ENCODE results near the gene RILPL2. TPM values are rescaled to one million over a fixed set of nuclear protein-coding genes. Genes with fewer than 3 reads are reported as not detected.
A peak's percentile ranks its signal among the peaks of the same experiment; 100 is the strongest.
"Not testable (repeated sequence)": the region's sequence is repeated elsewhere in the genome, so short reads cannot be mapped to it uniquely, and the experiment has no call there.

Gene RILPL2
- total RNA-seq, 5 donors from 2014 or later (not counting 1 experiment from before 2014, with no cell fraction given) = 6.0 to 10.2 (median 7.1) TPM

DNA sequence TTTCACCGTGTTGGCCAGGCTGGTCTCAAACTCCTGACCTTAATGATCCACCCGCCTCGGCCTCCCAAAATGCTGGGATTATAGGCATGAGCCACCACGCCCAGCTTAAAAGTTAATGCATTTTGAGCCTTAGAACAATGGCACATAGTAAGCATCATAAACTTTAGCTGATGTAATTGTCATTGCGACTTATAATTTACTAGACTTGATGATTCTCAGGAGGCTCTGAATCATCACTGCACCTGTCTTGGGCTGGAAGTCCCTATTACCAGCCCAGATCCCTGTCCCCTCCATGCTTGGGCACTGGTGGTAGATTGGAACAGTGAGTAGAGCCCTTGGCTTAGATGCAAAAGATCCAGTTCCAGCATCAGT, 26.5 kb downstream of the RILPL2 start:
- Mint-ChIP-seq H3K27me3 (no peaks in the 10 kb centered on the region), H3K36me3 (peaks cover 18% of the 10 kb centered on the region), H3K4me1 (peaks cover 0 to 2% (median 0%) of the 10 kb centered on the region in 3 donors), H3K27ac (no peak overlapping the region), H3K9me3 (no peaks in the 10 kb centered on the region), H3K4me3 (no peak overlapping the region)
- WGBS (ENCODE audit: insufficient coverage) = 100% methylated on average over 4 of the region's 5 CpGs
- no peaks in the 10 kb centered on the region for H3K27me3 ChIP-seq (replicated peaks in 1 of 2; ENCODE audit: control insufficient read depth in 2 of 2, extremely low read depth in 1 of 2, insufficient read depth in 2 of 2, low read length in 1 of 2)
- ChIA-PET POLR2A (interaction anchor here (0.5 to 0.8 kb wide), 4 partner anchors 10 to 237 kb away, joined by 3 to 15 read pairs (median 6); no protein-coding TSS in a partner anchor), CTCF (no interaction called here)
- no peak overlapping the region for H3K27ac ChIP-seq (ENCODE audit: low read length)
- no peaks in the 10 kb centered on the region for H3K9me3 ChIP-seq
- no peak overlapping the region for H3K4me3 ChIP-seq (ENCODE audit: control insufficient read depth in 1 of 2, extremely low read depth in 1 of 2, low read length in 1 of 2)
- no peaks in the 10 kb centered on the region for H3K4me1 ChIP-seq (ENCODE audit: control insufficient read depth in 1 of 2, extremely low read depth in 1 of 2, insufficient read depth in 2 of 2, low read length in 2 of 2)
- ATAC-seq (replicated peaks in 1 of 4) = no peak
- no peak for DNase-seq
- peaks cover 7 to 37% of the 10 kb centered on the region in 2 donors for H3K36me3 ChIP-seq (ENCODE audit: control insufficient read depth in 2 of 2, extremely low read depth in 1 of 2, insufficient read depth in 1 of 2, low read length in 1 of 2)

DNA sequence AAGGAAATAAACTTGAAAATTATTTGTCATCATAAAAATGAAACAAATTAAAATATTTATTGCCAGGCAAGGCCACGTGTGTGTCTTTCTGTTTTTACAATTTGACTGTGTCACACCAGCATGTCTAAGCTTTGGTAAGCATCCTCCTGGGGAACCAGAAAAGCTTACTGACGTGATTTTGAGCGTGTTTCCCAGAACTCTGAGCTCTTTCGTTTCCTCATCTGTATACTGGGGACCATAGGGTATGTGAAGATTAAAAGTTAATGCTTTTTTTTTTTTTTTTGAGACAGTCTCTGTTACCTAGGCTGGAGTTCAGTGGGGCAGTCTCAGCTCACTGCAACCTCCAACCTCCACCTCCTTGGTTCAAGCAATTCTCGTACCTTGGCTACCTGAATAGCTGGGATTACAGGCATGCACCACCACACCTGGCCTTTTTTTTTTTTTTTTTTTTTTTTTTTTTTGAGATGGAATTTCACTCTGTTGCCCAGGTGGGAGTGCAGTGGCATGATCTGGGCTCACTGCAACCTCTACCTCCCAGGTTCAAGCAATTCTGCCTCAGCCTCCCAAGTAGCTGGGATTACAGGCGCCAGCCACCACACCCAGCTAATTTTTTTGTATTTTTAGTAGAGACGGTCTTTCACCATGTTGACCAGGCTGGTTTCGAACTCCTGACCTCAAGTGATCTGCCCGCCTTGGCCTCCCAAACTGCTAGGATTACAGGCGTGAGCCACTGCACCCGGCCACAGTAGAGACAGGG, 27.0 kb downstream of the RILPL2 start:
- H3K9me3 ChIP-seq; H3K27ac Mint-ChIP-seq; H3K4me1 ChIP-seq (ENCODE audit: control insufficient read depth in 1 of 2, extremely low read depth in 1 of 2, insufficient read depth in 2 of 2, low read length in 2 of 2); H3K4me3 ChIP-seq (ENCODE audit: control insufficient read depth in 1 of 2, extremely low read depth in 1 of 2, low read length in 1 of 2); H3K9me3 Mint-ChIP-seq; H3K4me1 Mint-ChIP-seq; CTCF ChIA-PET; H3K27me3 ChIP-seq (replicated peaks in 1 of 2; ENCODE audit: control insufficient read depth in 2 of 2, extremely low read depth in 1 of 2, insufficient read depth in 2 of 2, low read length in 1 of 2); ATAC-seq (replicated peaks in 1 of 4); H3K4me3 Mint-ChIP-seq; DNase-seq; H3K27ac ChIP-seq (ENCODE audit: low read length); H3K27me3 Mint-ChIP-seq: not testable (repeated sequence)
- POLR2A ChIA-PET = interaction anchor here (0.5 to 0.8 kb wide), 5 partner anchors 8 to 237 kb away, joined by 3 to 15 read pairs (median 6); no protein-coding TSS in a partner anchor
- H3K36me3 ChIP-seq (ENCODE audit: control insufficient read depth in 2 of 2, extremely low read depth in 1 of 2, insufficient read depth in 1 of 2, low read length in 1 of 2) = peaks cover 7 to 38% of the 10 kb centered on the region in 2 donors
- peaks cover 16% of the 10 kb centered on the region for H3K36me3 Mint-ChIP-seq
- WGBS (ENCODE audit: insufficient coverage) = 96% methylated on average over 5 of the region's 11 CpGs

DNA sequence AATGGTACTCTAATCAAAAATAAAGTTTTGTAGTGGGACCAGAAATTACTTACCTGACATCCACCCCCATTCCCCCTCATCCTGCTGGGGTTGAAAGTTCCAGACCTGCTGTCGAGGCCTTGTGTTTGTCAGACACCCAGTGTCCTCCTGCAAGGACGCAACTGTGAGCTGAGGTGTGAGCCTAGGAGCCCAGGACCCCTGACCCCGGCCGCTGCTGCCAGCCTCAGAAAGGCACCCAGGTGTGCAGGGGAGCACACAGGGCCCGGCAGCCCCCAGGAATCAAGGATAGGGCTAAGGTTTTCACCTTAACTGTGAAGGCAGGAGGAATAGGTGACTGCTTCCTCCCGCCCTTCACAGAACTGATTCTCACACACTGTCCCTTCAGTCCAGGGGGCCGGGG, 27.9 kb downstream of the RILPL2 start:
- H3K27ac ChIP-seq (ENCODE audit: low read length); H3K27me3 ChIP-seq (replicated peaks in 1 of 2; ENCODE audit: control insufficient read depth in 2 of 2, extremely low read depth in 1 of 2, insufficient read depth in 2 of 2, low read length in 1 of 2); H3K9me3 Mint-ChIP-seq; H3K4me1 ChIP-seq (ENCODE audit: control insufficient read depth in 1 of 2, extremely low read depth in 1 of 2, insufficient read depth in 2 of 2, low read length in 2 of 2); DNase-seq; H3K4me3 Mint-ChIP-seq; CTCF ChIA-PET; H3K4me1 Mint-ChIP-seq; H3K27ac Mint-ChIP-seq; H3K27me3 Mint-ChIP-seq; ATAC-seq (replicated peaks in 1 of 4); H3K9me3 ChIP-seq; H3K4me3 ChIP-seq (ENCODE audit: control insufficient read depth in 1 of 2, extremely low read depth in 1 of 2, low read length in 1 of 2): not testable (repeated sequence)
- H3K36me3 Mint-ChIP-seq = peaks cover 23% of the 10 kb centered on the region
- POLR2A ChIA-PET = interaction anchor here (0.6 to 0.8 kb wide), 3 partner anchors 9 to 564 kb away, joined by 3 to 6 read pairs (median 5); no protein-coding TSS in a partner anchor
- H3K36me3 ChIP-seq (ENCODE audit: control insufficient read depth in 2 of 2, extremely low read depth in 1 of 2, insufficient read depth in 1 of 2, low read length in 1 of 2) = peaks cover 12 to 46% of the 10 kb centered on the region in 2 donors
- WGBS (ENCODE audit: insufficient coverage) = no CpG with 5 or more reads among the region's 7 CpGs

DNA sequence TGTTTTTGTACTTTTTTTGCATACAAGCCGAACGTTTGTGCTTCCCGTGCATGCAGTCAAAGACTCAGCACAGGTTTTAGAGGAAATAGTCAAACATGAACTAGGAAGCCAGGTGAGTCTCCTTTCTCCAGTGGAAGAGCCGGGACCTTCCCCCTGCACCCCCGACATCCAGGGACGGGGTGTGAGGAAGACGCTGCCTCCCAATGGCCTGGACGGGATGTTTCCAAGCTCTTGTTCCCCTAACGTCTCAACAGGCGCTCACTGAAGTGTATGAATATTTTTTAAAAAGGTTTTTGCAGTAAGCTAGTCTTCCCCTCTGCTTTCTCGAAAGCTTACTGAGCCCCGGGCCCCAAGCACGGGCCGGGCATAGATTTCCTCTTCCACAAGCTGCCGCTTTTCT, 28.6 kb downstream of the RILPL2 start:
- DNase-seq; H3K4me1 ChIP-seq (ENCODE audit: control insufficient read depth in 1 of 2, extremely low read depth in 1 of 2, insufficient read depth in 2 of 2, low read length in 2 of 2); ATAC-seq (replicated peaks in 1 of 4); H3K4me3 Mint-ChIP-seq; H3K27me3 Mint-ChIP-seq; H3K4me3 ChIP-seq (ENCODE audit: control insufficient read depth in 1 of 2, extremely low read depth in 1 of 2, low read length in 1 of 2); H3K4me1 Mint-ChIP-seq; H3K27ac Mint-ChIP-seq; H3K27me3 ChIP-seq (replicated peaks in 1 of 2; ENCODE audit: control insufficient read depth in 2 of 2, extremely low read depth in 1 of 2, insufficient read depth in 2 of 2, low read length in 1 of 2); H3K27ac ChIP-seq (ENCODE audit: low read length); H3K9me3 ChIP-seq; CTCF ChIA-PET; H3K9me3 Mint-ChIP-seq: not testable (repeated sequence)
- H3K36me3 ChIP-seq (ENCODE audit: control insufficient read depth in 2 of 2, extremely low read depth in 1 of 2, insufficient read depth in 1 of 2, low read length in 1 of 2) = peaks cover 12 to 52% of the 10 kb centered on the region in 2 donors
- POLR2A ChIA-PET = interaction anchor here in 1 of 2 donors (0.7 kb wide), 1 partner anchor 564 kb away, joined by 5 read pairs; no protein-coding TSS in a partner anchor
- H3K36me3 Mint-ChIP-seq = peaks cover 27% of the 10 kb centered on the region
- no CpG with 5 or more reads among the region's 15 CpGs for WGBS (ENCODE audit: insufficient coverage)

DNA sequence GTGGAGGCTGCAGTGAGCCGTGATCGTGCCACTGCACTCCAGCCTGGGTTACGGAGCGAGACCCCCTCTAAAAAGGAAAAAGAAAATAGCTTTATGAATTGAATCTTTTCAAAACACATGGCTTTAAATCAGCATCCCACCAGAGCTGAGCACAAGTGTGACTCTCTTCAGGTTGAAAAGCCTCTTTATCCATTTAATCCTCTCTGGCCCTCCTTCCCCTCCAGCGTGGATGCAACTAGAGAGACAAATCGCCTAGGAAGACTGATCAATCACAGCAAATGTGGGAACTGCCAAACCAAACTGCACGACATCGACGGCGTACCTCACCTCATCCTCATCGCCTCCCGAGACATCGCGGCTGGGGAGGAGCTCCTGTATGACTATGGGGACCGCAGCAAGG, 29.2 kb downstream of the RILPL2 start:
- H3K4me1 Mint-ChIP-seq; H3K27ac Mint-ChIP-seq; H3K4me3 Mint-ChIP-seq; H3K9me3 ChIP-seq; ATAC-seq (replicated peaks in 1 of 4); H3K4me1 ChIP-seq (ENCODE audit: control insufficient read depth in 1 of 2, extremely low read depth in 1 of 2, insufficient read depth in 2 of 2, low read length in 2 of 2); DNase-seq; H3K27me3 ChIP-seq (replicated peaks in 1 of 2; ENCODE audit: control insufficient read depth in 2 of 2, extremely low read depth in 1 of 2, insufficient read depth in 2 of 2, low read length in 1 of 2); POLR2A ChIA-PET; H3K4me3 ChIP-seq (ENCODE audit: control insufficient read depth in 1 of 2, extremely low read depth in 1 of 2, low read length in 1 of 2); H3K27me3 Mint-ChIP-seq; H3K9me3 Mint-ChIP-seq; H3K27ac ChIP-seq (ENCODE audit: low read length): not testable (repeated sequence)
- CTCF ChIA-PET = interaction anchor here in 1 of 2 donors (0.6 kb wide), 1 partner anchor 8 kb away, joined by 3 read pairs; no protein-coding TSS in a partner anchor
- peaks cover 16 to 54% of the 10 kb centered on the region in 2 donors for H3K36me3 ChIP-seq (ENCODE audit: control insufficient read depth in 2 of 2, extremely low read depth in 1 of 2, insufficient read depth in 1 of 2, low read length in 1 of 2)
- WGBS (ENCODE audit: insufficient coverage) = no CpG with 5 or more reads among the region's 15 CpGs
- peaks cover 26% of the 10 kb centered on the region for H3K36me3 Mint-ChIP-seq

DNA sequence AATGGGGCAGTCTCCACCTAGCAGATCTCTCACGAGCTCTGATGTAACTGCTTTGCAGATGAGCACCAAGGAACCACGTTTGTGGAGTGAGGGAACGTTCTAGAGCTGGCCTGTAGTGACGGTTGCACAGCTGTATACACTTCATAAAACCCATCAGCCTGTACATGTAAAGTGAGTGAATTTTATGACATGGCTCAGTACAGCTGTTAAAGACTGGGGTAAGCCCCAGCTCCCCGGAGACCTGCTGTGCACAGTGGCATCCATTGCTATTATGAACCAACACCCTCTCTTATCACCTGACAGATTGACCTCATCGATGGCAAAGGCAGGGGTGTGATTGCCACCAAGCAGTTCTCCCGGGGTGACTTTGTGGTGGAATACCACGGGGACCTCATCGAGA, 31.9 kb downstream of the RILPL2 start:
- Histone ChIP-seq H3K4me1 (ENCODE audit: control insufficient read depth in 1 of 2, extremely low read depth in 1 of 2, insufficient read depth in 2 of 2, low read length in 2 of 2) (no peaks in the 10 kb centered on the region), H3K27ac (ENCODE audit: low read length) (no peak overlapping the region), H3K36me3 (ENCODE audit: control insufficient read depth in 2 of 2, extremely low read depth in 1 of 2, insufficient read depth in 1 of 2, low read length in 1 of 2) (peaks cover 22 to 56% of the 10 kb centered on the region in 2 donors), H3K27me3 (replicated peaks in 1 of 2; ENCODE audit: control insufficient read depth in 2 of 2, extremely low read depth in 1 of 2, insufficient read depth in 2 of 2, low read length in 1 of 2) (no peaks in the 10 kb centered on the region), H3K9me3 (no peaks in the 10 kb centered on the region), H3K4me3 (ENCODE audit: control insufficient read depth in 1 of 2, extremely low read depth in 1 of 2, low read length in 1 of 2) (no peak overlapping the region)
- DNase-seq (no peak), ATAC-seq (replicated peaks in 1 of 4) (no peak)
- peaks cover 27% of the 10 kb centered on the region for H3K36me3 Mint-ChIP-seq
- H3K4me3 Mint-ChIP-seq = no peak overlapping the region
- POLR2A ChIA-PET = no interaction called here
- WGBS (ENCODE audit: insufficient coverage) = 81% methylated on average over 5 of the region's 9 CpGs
- CTCF ChIA-PET = interaction anchor here in 1 of 2 donors (0.9 kb wide), 1 partner anchor 39 kb away, joined by 3 read pairs; the partner anchor contains the start of gene SBNO1
- H3K4me1 Mint-ChIP-seq = peaks cover 0 to 2% (median 0%) of the 10 kb centered on the region in 3 donors
- peak overlapping the region in 1 of 2 donors; percentile 44 for H3K27ac Mint-ChIP-seq
- no peaks in the 10 kb centered on the region for H3K9me3 Mint-ChIP-seq
- H3K27me3 Mint-ChIP-seq = no peaks in the 10 kb centered on the region
